Measurements from ENCODE around the gene BTRC. TPM values are rescaled to one million over a fixed set of nuclear protein-coding genes. Genes with fewer than 3 reads are reported as not detected.

BTRC gene
- total and polyA plus RNA-seq, 10 of the 15 experiments (the other 5 are each of a cell fraction or from before 2014, with no cell fraction given) = 2.2 to 18.6 (median 8.6) TPM

- intact Hi-C loops (cut with micrococcal nuclease; ENCODE audit: unreplicated experiment) (no loop called here), in situ Hi-C loops (cut with MboI) (no loop called here)
- WGBS (ENCODE audit: insufficient coverage, insufficient replicate concordance, low lambda C conversion rate, missing lambda C conversion rate) = 97% methylated on average over 1 of the region's 1 CpG
- no peaks in the 10 kb centered on the region for H3K36me3 ChIP-seq (ENCODE audit: control insufficient read depth in 2 of 2, insufficient read depth in 2 of 2, low read length in 1 of 2)
- ChIA-PET POLR2A (no interaction called here), CTCF (interaction anchor here (1.5 to 6.7 kb wide), 4 partner anchors 7 to 178 kb away, joined by 3 to 56 read pairs (median 13); no protein-coding TSS in a partner anchor), SMC1A (ENCODE audit: uncharacterized antibody, unreplicated experiment) (interaction anchor here (0.7 to 1.5 kb wide), 5 partner anchors 11 to 237 kb away, joined by 3 read pairs; no protein-coding TSS in a partner anchor), RAD21 (ENCODE audit: unreplicated experiment) (no interaction called here)
- H4K20me1 ChIP-seq (ENCODE audit: control insufficient read depth, insufficient read depth) = no peaks in the 10 kb centered on the region
- H2AFZ ChIP-seq (ENCODE audit: control insufficient read depth, low read depth, low read length) = no peak overlapping the region
- no peak overlapping the region for H3K27ac ChIP-seq (ENCODE audit: control insufficient read depth, insufficient read depth)
- no TSS peak for BruUV-seq (replicated peaks)
- no peak for FAIRE-seq
- H3K9me3 ChIP-seq (replicated peaks; ENCODE audit: control insufficient read depth, insufficient read depth, low read length) = no peaks in the 10 kb centered on the region
- ATAC-seq = no peak
- H3K4me3 ChIP-seq = no peak overlapping the region
- no peak overlapping the region for H3K4me2 ChIP-seq (ENCODE audit: control insufficient read depth, insufficient read depth)
- H3K27me3 ChIP-seq (replicated peaks in 1 of 2; ENCODE audit: control insufficient read depth in 2 of 2, insufficient read depth in 2 of 2, low read length in 1 of 2) = no peaks in the 10 kb centered on the region
- H3K9ac ChIP-seq (ENCODE audit: control insufficient read depth, insufficient read depth, low read length) = no peak overlapping the region
- TF ChIP-seq POLR2AphosphoS2 (IDR thresholded peaks at IDR 0.05; ENCODE audit: low read depth, low read length) = no peak
- TF ChIP-seq CBX3 (IDR thresholded peaks at IDR 0.05; ENCODE audit: borderline replicate concordance, low read depth) = no peak
- no peak for TF ChIP-seq CREM (IDR thresholded peaks at IDR 0.05; ENCODE audit: low read depth)
- H3K79me2 ChIP-seq (ENCODE audit: control insufficient read depth, insufficient read depth, low read length) = no peaks in the 10 kb centered on the region
- no peak for DNase-seq (ENCODE audit: low read depth, low spot score)
- H3K4me1 ChIP-seq (ENCODE audit: control insufficient read depth, insufficient read depth, low read length) = no peaks in the 10 kb centered on the region
These were observed 97.3 kb downstream of the BTRC start for GRCh38 chr10:101451261-101451660.

GRCh38 chr10:101451667-101452069 lies 97.7 kb downstream of the BTRC start:
- FAIRE-seq = no peak
- no peak for DNase-seq (ENCODE audit: low read depth, low spot score)
- WGBS (ENCODE audit: insufficient coverage, insufficient replicate concordance, low lambda C conversion rate, missing lambda C conversion rate) = 95% methylated on average over 8 of the region's 8 CpGs
- Histone ChIP-seq H3K79me2 (ENCODE audit: control insufficient read depth, insufficient read depth, low read length) (no peaks in the 10 kb centered on the region), H2AFZ (ENCODE audit: control insufficient read depth, low read depth, low read length) (no peak overlapping the region), H3K27me3 (replicated peaks in 1 of 2; ENCODE audit: control insufficient read depth in 2 of 2, insufficient read depth in 2 of 2, low read length in 1 of 2) (no peaks in the 10 kb centered on the region), H3K27ac (ENCODE audit: control insufficient read depth, insufficient read depth) (no peak overlapping the region), H3K4me2 (ENCODE audit: control insufficient read depth, insufficient read depth) (no peak overlapping the region), H3K4me3 (no peak overlapping the region), H3K36me3 (ENCODE audit: control insufficient read depth in 2 of 2, insufficient read depth in 2 of 2, low read length in 1 of 2) (no peaks in the 10 kb centered on the region), H4K20me1 (ENCODE audit: control insufficient read depth, insufficient read depth) (no peaks in the 10 kb centered on the region), H3K9ac (ENCODE audit: control insufficient read depth, insufficient read depth, low read length) (no peak overlapping the region), H3K9me3 (replicated peaks; ENCODE audit: control insufficient read depth, insufficient read depth, low read length) (no peaks in the 10 kb centered on the region), H3K4me1 (ENCODE audit: control insufficient read depth, insufficient read depth, low read length) (no peaks in the 10 kb centered on the region)
- intact Hi-C loops (cut with micrococcal nuclease; ENCODE audit: unreplicated experiment) (no loop called here), in situ Hi-C loops (cut with MboI) (no loop called here)
- POLR2A ChIA-PET = no interaction called here
- no TSS peak for BruUV-seq (replicated peaks)
- RAD21 ChIA-PET (ENCODE audit: unreplicated experiment) = no interaction called here
- SMC1A ChIA-PET (ENCODE audit: uncharacterized antibody, unreplicated experiment) = interaction anchor here (0.7 to 1.2 kb wide), 4 partner anchors 15 to 238 kb away, joined by 3 read pairs; no protein-coding TSS in a partner anchor
- no peak for ATAC-seq
- TF ChIP-seq ZBTB40 (IDR thresholded peaks at IDR 0.05; ENCODE audit: borderline replicate concordance) = no peak
- CTCF ChIA-PET = interaction anchor here (1.5 to 6.7 kb wide), 3 partner anchors 7 to 179 kb away, joined by 3 to 56 read pairs (median 18); no protein-coding TSS in a partner anchor

Measured in GM12878 (cell line).